Measurements from ENCODE around the gene PEPD.

- no peak for TF ChIP-seq CTCF (IDR thresholded peaks at IDR 0.05; ENCODE audit: insufficient read depth, low read length, poor library complexity, severe bottlenecking)
- TF ChIP-seq EZH2phosphoT487 (conservative IDR thresholded peaks at IDR 0.05; ENCODE audit: low read length), result no peak
These were observed 73.5 kb downstream of the PEPD start for GRCh38 chr19:33448159-33448516.
